Epithelial cell of prostate (primary cell): Measurements from ENCODE around the gene DNAJB13.
"Not testable (repeated sequence)": the region's sequence is repeated elsewhere in the genome, so short reads cannot be mapped to it uniquely, and the experiment has no call there.

ENCODE experiments used
- DNase-seq: peaks from one replicate; pipeline ENCODE4 v3.0.0-alpha.2; 2011; ENCODE audit warnings: low read depth, low spot score
- H3K27ac ChIP-seq: fragments of 450-650 bp; 2 replicates; pipeline ENCODE4 v1.5.1; 2017; ENCODE audit warnings: mild to moderate bottlenecking

The DNAJB13 gene

GRCh38 chr11:73974604-73975478 is 24.0 kb downstream of the DNAJB13 start:
- H3K27ac ChIP-seq: no peak overlapping the region

GRCh38 chr11:73975479-73975757 is 24.6 kb downstream of the DNAJB13 start:
- no peak overlapping the region for H3K27ac ChIP-seq
- no peak for DNase-seq

More at GRCh38 chr11:73974604-73975478, 24.0 kb downstream of the DNAJB13 start:
- no peak for DNase-seq

GRCh38 chr11:73976451-73977151 is 25.8 kb downstream of the DNAJB13 start:
- no peak overlapping the region for H3K27ac ChIP-seq
- DNase-seq: no peak

GRCh38 chr11:73977856-73978519 is 27.2 kb downstream of the DNAJB13 start:
- DNase-seq: no peak
- H3K27ac ChIP-seq: no peak overlapping the region

GRCh38 chr11:73978576-73979086 is 27.8 kb downstream of the DNAJB13 start:
- DNase-seq: no peak
- H3K27ac ChIP-seq: no peak overlapping the region

- peak overlapping the region; percentile 40 for H3K27ac ChIP-seq
- no peak for DNase-seq
Observed at GRCh38 chr11:73980001-73980961, 29.5 kb downstream of the DNAJB13 start.

- H3K27ac ChIP-seq: peak overlapping the region; percentile 40
- DNase-seq: no peak
Observed at GRCh38 chr11:73981051-73981805, 30.4 kb downstream of the DNAJB13 start.

GRCh38 chr11:73982595-73982989 is 31.8 kb downstream of the DNAJB13 start, which contains the start of gene UCP2:
UCP2 (minus strand) TSS chr11:73982843; CDS start chr11:73978378, 4,465 bp downstream.
- no peak for DNase-seq
- H3K27ac ChIP-seq: peak within 1 kb of the TSS; percentile 1

GRCh38 chr11:73982990-73983740 is 32.3 kb downstream of the DNAJB13 start:
- peak overlapping the region; percentile 1 for H3K27ac ChIP-seq
- no peak for DNase-seq

GRCh38 chr11:73983741-73984538 is 33.1 kb downstream of the DNAJB13 start:
- no peak overlapping the region for H3K27ac ChIP-seq

GRCh38 chr11:73985661-73986060 is 34.8 kb downstream of the DNAJB13 start:
- not testable (repeated sequence) for DNase-seq

More at GRCh38 chr11:73983741-73984538, 33.1 kb downstream of the DNAJB13 start:
- no peak for DNase-seq

GRCh38 chr11:73988227-73988626 is 37.4 kb downstream of the DNAJB13 start:
- DNase-seq: no peak
- H3K27ac ChIP-seq: no peak overlapping the region

More at GRCh38 chr11:73985661-73986060, 34.8 kb downstream of the DNAJB13 start:
- H3K27ac ChIP-seq: not testable (repeated sequence)

GRCh38 chr11:73989156-73989555 is 38.3 kb downstream of the DNAJB13 start:
- H3K27ac ChIP-seq: no peak overlapping the region
- DNase-seq: no peak

- no peak for DNase-seq
- H3K27ac ChIP-seq: no peak overlapping the region
Observed at GRCh38 chr11:73990730-73991129, 39.9 kb downstream of the DNAJB13 start.

GRCh38 chr11:73991471-73992006 is 40.7 kb downstream of the DNAJB13 start:
- DNase-seq: no peak
- no peak overlapping the region for H3K27ac ChIP-seq

- H3K27ac ChIP-seq: no peak overlapping the region
- no peak for DNase-seq
Observed at GRCh38 chr11:73995247-73995646, 44.4 kb downstream of the DNAJB13 start.

GRCh38 chr11:73995731-73996130 is 44.9 kb downstream of the DNAJB13 start:
- DNase-seq: no peak
- H3K27ac ChIP-seq: no peak overlapping the region
